D721Med (cell line): ENCODE data around the gene SLC2A2.

Experiments
- DNase-seq: peaks from one replicate; pipeline ENCODE4 v3.0.0; 2011; ENCODE audit warnings: low spot score; ENCODE audit not compliant: insufficient read length
- FAIRE-seq: peaks from 2 replicates; lab custom pipeline; 2011; peaks lifted over from hg19 to GRCh38; lab: Jason Lieb, UNC
- CTCF ChIP-seq: IDR thresholded peaks from 2 replicates; pipeline ENCODE4 v1.5.1; 2012; ENCODE audit warnings: mild to moderate bottlenecking, control low read depth; ENCODE audit not compliant: insufficient read depth; ENCODE audit errors: missing control alignments

SLC2A2 gene

GRCh38 chr3:171026597-171027293, at the start of gene SLC2A2:
Gene SLC2A2, minus strand, starts transcription at chr3:171026720. Its CDS starts 50 bp downstream, at chr3:171026670.
- DNase-seq = no peak
- no peak for FAIRE-seq
- TF ChIP-seq CTCF = no peak

GRCh38 chr3:171072432-171072831, 45.9 kb upstream of the SLC2A2 start:
- no peak for FAIRE-seq
- no peak for TF ChIP-seq CTCF
- no peak for DNase-seq

GRCh38 chr3:171068658-171069057, 42.1 kb upstream of the SLC2A2 start:
- FAIRE-seq (no peak), DNase-seq (no peak)
- TF ChIP-seq CTCF = no peak

- FAIRE-seq (no peak), DNase-seq (no peak)
- no peak for TF ChIP-seq CTCF
These were observed 39.7 kb upstream of the SLC2A2 start for GRCh38 chr3:171066206-171066605.

GRCh38 chr3:171065732-171066131, 39.2 kb upstream of the SLC2A2 start:
- no peak for TF ChIP-seq CTCF
- FAIRE-seq (no peak), DNase-seq (no peak)

- no peak for DNase-seq
- no peak for FAIRE-seq
- TF ChIP-seq CTCF = no peak
These were observed 37.9 kb upstream of the SLC2A2 start for GRCh38 chr3:171064461-171064860.

- no peak for TF ChIP-seq CTCF
- FAIRE-seq = no peak
- DNase-seq = no peak
These were observed 35.2 kb upstream of the SLC2A2 start for GRCh38 chr3:171061749-171062148.
